Skin epidermis (tissue), 12 donors: ENCODE data around the gene C13orf46.
"Not testable (repeated sequence)": the region's sequence is repeated elsewhere in the genome, so short reads cannot be mapped to it uniquely, and the experiment has no call there.

Experiments used
- H3K27ac ChIP-seq, 21 experiments: fragments of 200-600 bp; sonication (generic) in 11 of 21; one replicate each; pipeline ENCODE4 v1.5.0; 2020; ENCODE audit warnings: mild to moderate bottlenecking in 3 of 21, inconsistent platforms in 2 of 21, moderate library complexity in 2 of 21
- H3K4me3 ChIP-seq, 7 experiments: fragments of 200-600 bp; sonication (generic) in 2 of 7; one replicate each; pipeline ENCODE4 v1.5.0; 2020; ENCODE audit warnings: inconsistent platforms in 2 of 7, mild to moderate bottlenecking in 2 of 7, moderate library complexity in 1 of 7

Gene C13orf46

GRCh38 chr13:113917594-113918371, 56.1 kb downstream of the C13orf46 start:
- Histone ChIP-seq H3K4me3 (no peak overlapping the region), H3K27ac (no peak overlapping the region)

DNA sequence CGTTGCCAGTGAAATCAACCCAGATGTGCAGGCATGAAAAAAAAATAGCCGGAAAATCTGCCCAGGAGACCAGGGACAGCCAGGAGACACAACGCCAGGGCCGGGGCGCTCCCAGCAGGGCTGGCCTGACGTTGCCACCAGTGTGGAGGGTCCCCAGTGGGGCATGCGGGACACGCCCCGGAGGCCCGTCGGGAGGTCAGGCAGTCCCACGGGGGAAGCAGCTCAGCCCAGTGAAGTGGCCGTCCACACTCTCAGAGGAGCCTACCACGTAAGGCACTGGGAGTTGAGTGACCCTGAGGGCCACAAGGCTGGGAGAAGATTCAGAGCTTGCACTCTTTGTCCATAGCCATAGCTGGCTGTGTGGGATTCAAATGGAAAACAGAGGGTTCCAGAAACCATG, 56.8 kb downstream of the C13orf46 start:
- H3K27ac ChIP-seq: no peak overlapping the region
- H3K4me3 ChIP-seq: no peak overlapping the region

- no peak overlapping the region for H3K4me3 ChIP-seq
- peak overlapping the region in 1 of 21 experiments; percentile 20 for H3K27ac ChIP-seq
Observed at GRCh38 chr13:113916330-113916815, 57.5 kb downstream of the C13orf46 start.

GRCh38 chr13:113915786-113916329, 58.0 kb downstream of the C13orf46 start:
- Histone ChIP-seq H3K4me3 (no peak overlapping the region), H3K27ac (no peak overlapping the region)

- no peak overlapping the region for H3K4me3 ChIP-seq
- H3K27ac ChIP-seq: no peak overlapping the region
Observed at GRCh38 chr13:113915012-113915763, 58.7 kb downstream of the C13orf46 start.

DNA sequence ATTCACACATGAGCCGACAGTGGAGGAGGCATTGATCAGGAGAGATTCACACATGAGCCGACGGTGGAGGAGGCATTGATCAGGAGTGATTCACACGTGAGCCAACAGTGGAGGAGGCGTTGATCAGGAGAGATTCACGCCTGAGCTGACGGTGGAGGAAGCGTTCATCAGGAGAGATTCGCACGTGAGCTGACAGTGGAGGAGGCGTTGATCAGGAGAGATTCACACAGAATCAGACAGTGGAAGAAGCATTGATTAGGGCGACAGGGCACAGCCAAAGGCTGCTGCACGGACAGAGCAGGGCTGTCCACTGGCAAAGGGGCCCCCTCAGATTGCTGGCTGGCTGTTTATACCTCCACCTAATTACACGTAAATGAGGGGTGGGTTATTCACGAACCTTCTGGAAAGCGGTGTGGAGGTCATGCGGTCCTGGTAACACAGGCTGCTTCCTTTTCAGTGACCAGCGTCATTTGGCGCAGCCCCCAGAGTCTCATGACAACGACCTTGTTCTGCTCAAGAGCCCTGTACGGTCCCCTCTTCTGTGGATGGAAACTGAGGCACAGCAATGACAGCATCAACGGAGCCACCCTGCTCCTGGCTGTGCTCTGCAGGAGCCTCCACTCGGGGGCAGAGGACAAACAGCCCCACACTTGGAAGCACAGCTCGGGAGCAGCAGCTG, 59.4 kb downstream of the C13orf46 start:
- no peak overlapping the region for H3K4me3 ChIP-seq

GRCh38 chr13:113913838-113914237, 60.0 kb downstream of the C13orf46 start:
- not testable (repeated sequence) for H3K4me3 ChIP-seq

More for the DNA sequence above, 59.4 kb downstream of the C13orf46 start:
- H3K27ac ChIP-seq: no peak overlapping the region

DNA sequence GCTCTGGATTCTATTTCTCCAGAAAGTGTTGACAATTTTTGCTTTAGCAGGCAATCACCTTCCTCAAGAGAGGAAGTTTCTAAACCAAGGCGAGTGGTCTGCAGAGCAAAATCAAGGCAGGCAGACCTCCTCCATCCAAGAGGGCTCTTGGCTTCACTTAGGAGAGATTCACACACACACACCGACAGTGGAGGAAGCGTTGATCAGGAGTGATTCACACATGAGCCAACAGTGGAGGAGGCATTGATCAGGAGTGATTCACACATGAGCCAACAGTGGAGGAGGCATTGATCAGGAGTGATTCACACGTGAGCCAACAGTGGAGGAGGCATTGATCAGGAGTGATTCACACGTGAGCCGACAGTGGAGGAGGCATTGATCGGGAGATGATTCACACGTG, 60.5 kb downstream of the C13orf46 start:
- H3K4me3 ChIP-seq, H3K27ac ChIP-seq: not testable (repeated sequence)

More at GRCh38 chr13:113913838-113914237, 60.0 kb downstream of the C13orf46 start:
- not testable (repeated sequence) for H3K27ac ChIP-seq

- Histone ChIP-seq H3K4me3 (no peak overlapping the region), H3K27ac (no peak overlapping the region)
Observed at GRCh38 chr13:113912596-113912995, 61.3 kb downstream of the C13orf46 start.

DNA sequence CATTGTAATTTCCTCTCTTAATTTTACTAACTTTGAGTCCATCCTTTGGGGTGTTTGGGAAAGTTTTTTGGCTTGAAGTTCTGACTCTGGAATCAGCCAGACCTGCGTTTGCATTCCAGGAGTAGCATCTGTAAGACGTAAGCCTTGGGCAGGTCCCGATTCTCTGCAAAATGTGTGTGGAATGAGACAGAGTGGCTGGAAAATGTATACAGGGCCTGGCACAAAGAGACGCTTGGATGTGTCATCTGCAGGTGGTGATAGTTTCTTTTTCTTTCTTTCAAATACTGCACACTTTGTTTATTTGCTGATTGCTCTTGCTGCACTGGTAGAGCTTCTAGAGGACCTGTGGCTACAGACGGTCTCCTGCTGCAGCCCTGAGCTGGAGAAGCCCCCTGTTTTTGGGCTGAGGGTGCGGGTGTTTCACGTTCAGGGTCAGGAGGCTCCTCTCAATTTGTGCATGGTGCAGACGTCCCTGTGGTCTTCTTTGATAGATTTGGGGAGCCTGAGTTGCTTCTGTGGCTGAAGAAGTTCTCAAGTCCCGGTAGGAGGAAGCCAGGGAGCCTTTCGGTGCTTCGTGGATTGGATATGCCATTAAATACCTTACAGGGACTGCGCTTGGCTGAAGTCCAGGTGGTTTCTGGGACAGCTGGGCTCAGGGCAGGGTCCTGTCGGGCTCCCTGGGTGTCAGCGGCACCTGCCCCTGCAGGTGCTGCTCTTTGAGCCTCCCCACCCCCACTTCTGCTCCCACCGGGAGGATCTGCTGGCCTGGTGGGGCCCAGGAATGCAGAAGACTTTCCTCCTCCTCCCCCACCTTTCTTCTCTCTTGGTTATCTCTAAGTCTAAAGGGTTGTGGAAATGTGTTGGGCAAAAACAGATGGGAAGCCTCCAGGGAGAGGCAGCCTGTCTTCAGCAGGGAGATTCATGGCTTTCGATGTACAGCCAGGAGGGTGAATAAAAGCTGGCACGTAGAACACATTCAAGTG, 66.0 kb downstream of the C13orf46 start:
- no peak overlapping the region for H3K27ac ChIP-seq
- H3K4me3 ChIP-seq: no peak overlapping the region

DNA sequence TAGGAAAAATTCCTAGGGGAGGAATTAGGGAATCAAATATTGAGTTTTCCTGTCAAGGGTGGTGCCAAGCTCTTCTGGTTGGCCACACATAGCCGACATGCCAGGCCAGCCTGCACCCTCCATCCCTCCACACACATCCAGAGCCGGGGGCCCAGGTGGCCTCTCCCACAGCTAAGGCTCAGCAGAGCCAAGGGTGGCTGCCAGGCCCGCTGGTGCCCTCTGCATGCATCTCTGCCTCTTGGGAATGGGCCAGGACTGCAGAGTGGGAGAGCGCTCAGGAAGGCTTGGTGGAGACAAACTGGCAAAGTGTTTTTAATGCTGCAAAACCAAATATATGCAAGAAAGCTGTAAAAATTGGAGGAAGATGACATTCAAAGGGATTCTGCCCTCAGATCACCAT, 67.3 kb downstream of the C13orf46 start:
- H3K27ac ChIP-seq: no peak overlapping the region
- no peak overlapping the region for H3K4me3 ChIP-seq

DNA sequence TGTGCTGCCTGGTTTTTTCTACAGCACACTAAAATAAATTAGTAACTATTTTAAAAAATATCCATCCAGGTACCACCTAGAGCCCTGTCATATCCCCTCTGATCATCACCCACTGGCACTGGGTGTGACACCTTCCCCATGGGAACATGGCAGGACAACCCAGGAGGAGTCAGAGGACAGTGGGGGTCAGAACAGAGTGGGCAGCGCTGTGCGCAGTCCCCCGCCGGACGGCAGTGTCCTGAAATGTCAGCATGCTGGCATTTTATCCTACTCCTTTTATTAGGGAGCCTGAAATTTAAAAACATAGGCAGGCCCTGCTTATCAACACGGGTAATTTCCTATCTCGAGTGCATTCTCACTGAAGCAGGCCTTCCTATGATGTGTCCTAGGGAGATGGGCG, 67.9 kb downstream of the C13orf46 start:
- Histone ChIP-seq H3K4me3 (no peak overlapping the region), H3K27ac (no peak overlapping the region)

DNA sequence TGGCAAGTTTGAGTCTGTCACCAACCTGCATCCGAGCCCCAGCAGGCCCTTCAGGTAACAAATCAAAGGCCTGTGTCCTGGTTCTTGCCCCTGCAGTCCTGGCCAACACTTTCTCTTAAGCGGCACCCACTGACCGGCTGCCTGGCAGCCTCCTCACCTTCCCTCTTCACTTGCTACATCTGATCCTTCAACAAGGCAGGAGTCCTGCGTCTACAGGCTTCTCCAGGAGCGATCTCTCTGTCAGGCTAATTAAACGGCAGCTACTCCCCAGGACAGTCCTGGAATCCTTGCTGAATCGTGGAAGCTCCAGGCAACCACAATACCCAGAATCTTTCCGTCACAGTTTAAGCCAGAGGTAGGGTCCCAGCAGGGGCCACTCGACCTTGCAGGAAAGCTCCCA, 68.9 kb downstream of the C13orf46 start:
- Histone ChIP-seq H3K27ac (no peak overlapping the region), H3K4me3 (no peak overlapping the region)

DNA sequence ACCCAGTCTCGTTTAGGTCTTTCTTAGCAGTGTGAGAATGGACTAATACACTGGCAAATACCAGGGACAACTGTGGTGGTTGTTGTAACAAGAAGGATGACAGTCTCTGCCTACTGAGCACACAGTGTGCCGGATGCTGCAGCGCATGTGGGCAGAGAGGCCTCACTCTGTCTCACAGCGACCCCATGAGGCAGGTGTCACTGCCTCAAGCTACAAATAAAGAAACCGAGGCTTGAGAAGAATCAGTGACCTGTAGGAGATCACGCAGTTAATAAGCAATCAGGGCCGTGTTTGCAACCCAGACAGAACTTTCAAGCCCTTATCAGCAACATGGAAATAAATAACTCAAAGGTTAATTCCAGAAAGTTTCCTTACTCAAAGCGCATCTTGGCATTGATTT, 69.5 kb downstream of the C13orf46 start:
- Histone ChIP-seq H3K27ac (no peak overlapping the region), H3K4me3 (no peak overlapping the region)

GRCh38 chr13:113903912-113904311, 70.0 kb downstream of the C13orf46 start:
- Histone ChIP-seq H3K4me3 (no peak overlapping the region), H3K27ac (no peak overlapping the region)
